ENCODE results near the gene GK.
"Not testable (repeated sequence)": the region's sequence is repeated elsewhere in the genome, so short reads cannot be mapped to it uniquely, and the experiment has no call there.

Gene GK

DNA sequence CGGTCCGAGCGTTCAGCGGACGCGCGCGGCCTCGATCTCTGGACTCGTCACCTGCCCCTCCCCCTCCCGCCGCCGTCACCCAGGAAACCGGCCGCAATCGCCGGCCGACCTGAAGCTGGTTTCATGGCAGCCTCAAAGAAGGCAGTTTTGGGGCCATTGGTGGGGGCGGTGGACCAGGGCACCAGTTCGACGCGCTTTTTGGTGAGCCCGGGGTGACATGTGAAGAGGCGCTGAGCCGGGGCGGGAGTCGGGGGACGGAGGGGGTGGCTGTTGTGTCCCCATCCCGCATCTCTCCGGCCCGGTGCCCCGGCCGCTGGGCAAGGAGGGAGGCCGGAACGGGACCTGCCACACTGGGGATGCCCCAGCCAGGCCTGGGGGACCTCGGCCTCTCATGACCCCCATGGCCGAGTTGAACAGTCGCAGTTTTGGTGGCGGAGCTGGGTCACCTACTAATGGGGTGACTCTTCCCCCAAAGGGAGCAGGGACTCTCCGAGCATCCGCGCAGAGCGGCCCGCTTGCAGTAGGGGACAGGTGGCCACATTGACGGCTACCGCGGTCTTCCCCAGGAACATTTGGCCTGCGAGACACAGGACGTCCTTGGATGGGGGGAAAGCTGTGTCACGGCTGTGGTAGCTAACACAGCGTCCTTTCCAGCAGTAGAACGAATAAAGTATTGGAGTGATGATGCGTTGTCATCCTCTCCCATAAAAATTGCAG is at the start of gene GK:
TSS of gene GK (plus strand) at position 9 of the 717 bp plus-strand sequence. CDS start at position 124, 115 bp downstream.
- DNase-seq = peak in 1 of 2 donors; percentile 47

DNA sequence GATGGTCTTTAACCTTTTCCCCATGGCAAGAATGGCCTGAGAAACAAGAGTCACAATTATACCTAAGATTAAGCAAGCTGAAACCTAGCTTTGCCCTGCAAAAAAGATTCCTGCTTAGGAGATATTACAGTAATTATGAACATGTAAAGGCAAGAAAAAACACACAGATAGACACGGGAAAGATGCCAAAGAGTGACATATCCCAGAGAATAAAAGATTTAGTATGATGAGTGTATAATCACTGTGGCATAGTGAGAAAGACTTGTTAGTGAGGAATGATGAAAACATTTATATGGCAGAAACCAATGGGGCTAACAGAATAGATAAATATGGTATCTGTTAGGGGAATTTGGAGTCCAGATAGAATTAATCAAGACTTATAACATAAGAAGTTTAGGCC is 46.1 kb upstream of the GK start:
- DNase-seq = no peak

DNA sequence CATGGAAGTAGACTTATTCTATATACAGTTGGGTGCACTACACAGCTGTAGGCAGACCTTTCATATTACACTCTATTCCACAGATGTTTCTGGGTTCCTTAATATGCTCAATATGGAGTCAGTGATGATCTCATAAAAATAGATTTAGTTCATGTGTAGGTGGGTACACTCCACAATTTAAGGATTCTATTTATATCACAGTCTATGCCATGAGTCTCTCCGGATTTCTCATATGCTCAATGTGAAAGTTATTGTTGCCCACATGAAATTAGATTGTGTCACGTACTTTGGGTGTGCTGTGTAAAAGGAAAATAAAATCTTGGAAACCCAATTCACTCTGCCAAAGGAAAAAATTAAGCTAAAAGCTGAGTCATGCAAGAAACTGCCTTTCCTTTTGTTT is 43.2 kb upstream of the GK start:
- DNase-seq = no peak

DNA sequence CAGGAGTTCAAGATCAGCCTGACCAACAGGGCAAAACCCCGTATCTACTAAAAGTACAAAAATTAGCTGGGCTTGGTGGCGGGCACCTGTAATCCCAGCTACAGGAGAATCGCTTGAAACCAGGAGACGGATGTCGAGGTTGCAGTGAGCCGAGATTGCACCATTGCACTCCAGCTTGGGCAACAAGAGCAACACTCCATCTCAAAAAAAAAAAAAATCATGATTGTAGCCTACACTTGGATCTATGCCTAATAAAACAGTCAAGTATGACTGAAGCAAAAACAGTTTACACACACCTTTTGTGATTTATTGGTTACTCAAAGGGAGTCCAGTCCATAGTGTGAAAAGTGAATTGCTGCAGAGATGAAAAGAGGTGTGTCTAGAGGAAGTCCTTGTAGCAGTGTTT is 41.0 kb upstream of the GK start:
- DNase-seq = no peak

DNA sequence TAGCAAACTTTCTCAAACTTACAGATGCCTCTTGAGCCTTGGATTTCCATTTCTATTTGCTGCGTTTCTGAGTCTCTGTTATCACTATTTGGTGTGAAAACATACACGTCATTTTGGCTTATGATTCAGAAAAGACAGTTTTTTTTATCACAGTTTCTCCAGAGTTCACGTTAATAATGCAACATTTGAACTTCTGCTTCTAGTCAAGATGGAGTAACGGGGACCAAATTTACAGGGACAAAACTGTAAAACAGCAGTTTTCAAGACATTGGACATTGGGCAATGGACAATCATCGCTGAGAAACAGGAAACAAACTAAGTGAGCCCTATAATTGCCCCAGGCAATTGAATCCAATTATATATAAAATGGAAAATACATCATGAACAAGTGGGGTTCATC is 39.5 kb upstream of the GK start:
- DNase-seq = no peak

DNA sequence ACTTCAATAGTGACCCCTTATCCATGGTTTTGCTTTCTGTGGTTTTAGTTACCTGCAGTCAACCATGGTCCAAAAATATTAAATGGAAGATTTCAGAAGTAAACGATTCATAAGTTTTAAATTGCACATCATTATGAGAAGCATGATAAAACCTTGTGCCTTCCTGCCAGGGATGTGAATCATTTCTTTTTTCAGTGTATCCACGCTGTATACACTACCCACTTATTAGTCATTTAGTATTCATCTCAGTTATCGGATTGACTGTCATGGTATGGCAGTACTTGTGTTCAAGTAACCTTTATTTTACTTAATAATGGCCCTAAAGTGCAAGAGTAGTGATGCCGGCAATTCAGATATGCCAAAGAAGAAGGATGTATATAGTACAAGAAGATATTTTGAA is 38.0 kb upstream of the GK start:
- DNase-seq = no peak

DNA sequence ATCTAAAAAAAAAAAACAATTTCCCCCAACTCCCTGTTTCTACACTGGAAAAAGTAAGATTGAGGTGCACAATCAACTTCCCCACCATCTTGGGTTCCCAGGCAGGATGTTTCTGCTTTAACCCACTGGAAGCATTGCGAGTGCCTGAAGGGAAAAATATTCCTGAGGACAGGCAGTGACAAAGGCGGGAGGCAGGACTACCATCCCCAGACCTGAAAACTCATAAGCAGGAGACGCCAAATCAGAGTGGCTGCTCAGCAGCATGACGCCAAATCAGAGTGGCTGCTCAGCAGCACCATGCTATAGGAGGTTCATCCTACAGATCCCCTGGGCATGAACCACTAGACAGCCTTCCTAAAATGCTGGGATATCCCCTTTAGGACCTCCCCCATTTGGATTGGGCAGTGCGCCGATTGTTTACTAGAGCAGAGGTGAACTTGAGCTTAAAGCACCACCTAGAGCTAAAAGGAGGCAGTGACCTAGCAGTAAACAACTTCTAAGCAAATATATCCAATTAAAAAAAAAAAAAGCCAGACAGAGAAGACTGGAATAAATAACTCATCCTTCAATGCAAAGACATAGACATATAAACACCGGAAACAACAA is 35.0 kb upstream of the GK start:
- DNase-seq = no peak

DNA sequence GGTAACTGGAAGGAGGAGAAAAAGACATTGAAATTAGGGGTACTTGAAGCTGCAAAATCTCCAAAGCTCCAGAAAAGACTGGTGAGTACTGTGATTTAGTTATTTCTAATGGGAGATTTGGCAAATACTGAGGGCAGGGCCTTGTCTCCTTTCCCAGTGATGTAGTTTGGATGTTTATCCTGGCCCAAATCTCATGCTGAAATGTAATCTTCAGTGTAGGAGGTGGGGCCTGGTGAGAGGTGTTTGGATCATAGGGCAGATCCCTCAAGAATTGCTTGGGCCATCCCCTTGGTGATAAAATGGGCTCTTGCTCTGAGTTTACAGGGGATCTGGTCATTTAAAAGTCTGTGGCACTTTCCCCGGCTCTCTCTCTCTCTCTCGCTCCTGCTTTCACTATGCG is 33.1 kb upstream of the GK start:
- DNase-seq = no peak

DNA sequence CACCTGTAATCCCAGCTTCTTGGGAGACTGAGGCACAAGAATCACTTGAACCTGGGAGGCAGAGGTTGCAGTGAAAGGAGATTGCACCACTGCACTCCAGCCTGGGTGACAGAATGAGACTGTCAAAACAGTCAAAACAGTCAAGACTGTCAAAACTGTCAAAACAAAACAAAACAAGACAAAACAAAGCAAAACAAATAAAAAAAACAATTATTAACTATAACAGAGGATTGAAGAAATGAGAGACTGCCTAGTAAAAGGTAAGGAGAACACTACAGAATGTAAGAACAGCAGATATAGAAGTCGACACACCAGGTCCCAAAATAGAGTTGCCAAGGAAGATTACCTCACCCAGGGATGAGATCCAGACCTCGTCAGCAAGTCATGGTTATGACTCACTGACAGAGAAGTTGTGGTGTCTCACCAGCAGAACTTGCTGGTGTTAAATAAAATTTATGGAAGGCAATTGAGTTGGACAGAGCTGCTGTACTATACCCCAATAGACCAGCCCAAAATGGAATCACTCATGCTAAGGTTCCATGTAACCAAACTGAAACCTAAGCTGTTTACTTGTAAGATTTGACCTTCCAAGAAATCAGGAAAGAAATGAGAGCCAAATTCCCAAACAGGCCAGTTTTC is 32.1 kb upstream of the GK start:
- peak in 1 of 2 donors; percentile 75 for DNase-seq

DNA sequence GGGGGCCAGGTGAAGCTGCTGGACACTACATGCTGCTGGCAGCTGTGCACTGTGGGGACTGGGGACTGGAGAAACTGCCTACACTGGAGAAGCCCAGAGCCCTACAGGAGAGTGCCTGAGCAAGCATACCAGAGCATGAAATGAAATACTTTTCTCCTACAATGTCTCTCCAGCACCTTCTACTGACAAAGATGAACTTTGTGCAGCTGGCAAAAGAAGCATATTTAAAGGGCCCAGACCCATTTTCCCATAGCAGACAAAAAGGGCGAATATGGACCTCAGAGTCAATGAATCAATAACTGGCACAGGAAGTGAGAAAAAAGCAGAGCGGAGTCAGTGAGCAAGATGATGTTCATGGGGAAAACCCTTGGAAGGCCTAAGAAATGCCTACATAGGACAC is 30.9 kb upstream of the GK start:
- no peak for DNase-seq

DNA sequence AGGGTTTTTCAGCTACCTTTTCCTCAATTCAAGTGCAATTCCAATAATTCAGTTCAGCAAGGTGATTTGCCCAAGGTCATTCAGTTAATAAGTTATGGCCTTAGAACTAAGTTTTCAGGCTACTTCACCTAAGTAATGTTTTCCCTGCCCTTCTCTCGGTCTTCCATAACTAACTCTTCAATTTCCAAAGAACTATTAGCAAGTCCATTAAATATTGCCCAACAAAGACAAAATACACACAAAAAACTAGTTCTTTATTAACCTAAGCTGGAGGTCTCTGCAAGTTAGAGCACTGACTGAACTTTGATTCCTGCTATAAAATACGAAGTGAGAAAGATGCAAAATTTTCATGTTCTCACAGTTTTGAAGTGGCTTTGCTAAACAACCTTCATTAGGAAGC is 26.8 kb upstream of the GK start:
- no peak for DNase-seq

DNA sequence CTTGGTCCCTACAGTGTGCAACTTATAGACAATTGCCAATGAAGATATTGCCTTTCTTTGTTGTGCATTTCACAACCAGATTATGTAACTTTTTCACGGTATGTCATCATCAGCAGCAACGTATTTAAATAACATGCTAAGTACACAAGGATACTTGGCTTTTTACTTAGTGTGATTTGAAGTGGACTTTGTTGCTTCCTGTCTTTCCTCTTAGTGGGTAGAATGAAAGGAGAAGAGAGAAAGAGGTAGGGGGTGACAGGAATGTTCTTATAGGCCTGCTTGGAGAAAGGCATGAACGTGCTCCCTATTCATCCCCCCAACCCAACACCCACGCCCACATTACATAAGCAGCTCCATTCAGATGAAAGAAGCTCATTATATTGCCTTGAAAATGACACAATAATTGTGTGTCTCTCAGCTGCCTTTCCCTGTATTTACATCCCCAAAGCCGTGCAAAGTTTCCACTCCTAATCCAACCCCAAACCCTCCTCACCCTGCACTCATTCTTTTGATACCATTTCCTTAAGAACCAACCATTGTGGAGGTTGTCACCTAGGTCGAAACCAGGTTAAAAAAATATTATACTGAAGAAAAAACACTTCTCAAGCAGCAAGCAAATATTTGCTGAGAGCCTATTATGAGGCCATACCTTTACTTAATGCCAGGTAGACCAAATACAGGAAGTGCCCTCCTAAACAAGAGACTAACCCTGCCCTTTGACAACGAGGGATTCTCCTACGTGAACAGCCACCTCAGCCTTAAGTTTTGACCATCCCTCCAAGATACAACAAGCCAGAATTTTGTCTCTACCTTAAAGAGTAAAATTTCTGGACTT is 25.2 kb upstream of the GK start:
- no peak for DNase-seq

DNA sequence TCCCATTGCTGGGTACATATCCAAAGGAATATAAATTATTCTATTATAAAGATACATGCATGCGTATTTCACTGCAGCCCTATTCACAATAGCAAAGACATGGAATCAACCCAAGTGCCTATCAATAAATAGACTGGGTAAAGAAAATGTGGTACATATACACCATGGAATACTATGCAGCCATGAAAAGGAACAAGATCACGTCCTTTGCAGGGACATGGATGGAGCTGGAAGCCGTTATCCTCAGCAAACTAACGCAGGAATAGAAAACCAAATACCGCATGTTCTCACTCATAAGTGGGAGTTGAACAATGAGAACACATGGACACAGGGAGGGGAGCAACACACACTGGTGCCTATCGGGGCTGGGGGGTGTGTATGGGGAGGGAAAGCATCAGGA is 19.2 kb upstream of the GK start:
- not testable (repeated sequence) for DNase-seq

DNA sequence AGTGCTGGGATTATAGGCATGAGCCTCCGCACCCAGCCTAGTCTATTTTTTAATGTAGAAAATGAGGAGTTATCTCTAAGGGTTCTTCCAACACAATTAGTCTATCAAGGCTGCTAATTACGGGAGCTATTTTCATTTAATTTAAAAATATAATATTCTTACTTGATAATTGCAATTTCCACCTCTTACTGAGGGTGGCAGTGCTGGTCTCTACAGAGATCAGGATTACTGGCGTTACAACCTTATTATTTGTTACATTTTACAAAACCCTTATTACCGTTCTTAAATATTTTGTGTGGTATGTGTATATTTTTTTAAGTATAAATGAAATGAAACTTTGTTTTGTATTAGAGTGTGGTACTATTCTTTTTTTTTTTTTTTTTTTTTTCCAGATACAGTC is 17.6 kb upstream of the GK start:
- DNase-seq = no peak

DNA sequence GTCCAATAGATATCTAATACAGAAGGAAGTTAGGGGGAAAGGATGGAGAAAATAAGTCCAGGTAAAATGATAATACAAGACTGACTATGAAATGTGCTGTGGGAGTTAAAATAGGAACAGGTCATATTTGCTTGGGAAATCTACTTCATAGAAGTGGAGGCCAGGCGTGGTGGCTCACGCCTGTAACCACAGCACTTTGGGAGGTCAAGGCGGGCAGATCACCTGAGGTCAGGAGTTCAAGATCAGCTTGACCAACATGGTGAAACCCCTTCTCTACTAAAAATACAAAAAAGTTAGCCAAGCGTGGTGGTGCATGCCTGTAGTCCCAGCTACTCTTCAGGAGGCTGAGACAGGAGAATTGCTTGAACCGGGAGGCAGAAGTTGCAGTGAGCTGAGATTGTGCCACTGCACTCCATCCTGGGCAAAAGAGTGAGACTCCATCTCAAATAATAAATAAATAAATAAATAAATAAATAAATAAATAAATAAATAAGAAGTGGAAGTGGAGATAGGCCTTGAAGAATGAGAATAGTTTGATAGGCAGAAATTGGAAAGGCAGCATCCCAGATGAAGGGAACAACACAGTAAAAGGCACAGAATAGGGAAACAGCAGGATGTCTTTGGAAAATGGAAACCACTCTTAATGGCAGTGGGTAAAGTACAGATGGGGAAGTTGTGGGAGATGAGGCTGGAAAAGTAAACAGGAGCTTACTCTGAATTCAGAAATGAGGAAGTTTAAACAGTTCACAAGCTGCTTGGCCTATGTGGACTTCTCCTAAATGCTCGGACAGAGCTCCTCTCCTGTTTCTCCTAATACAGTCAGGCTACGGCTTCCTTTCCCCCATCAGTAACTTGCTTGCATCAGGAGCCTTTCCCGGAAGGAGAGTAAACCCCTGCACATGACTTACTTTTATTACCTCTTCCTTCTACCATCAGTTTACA is 15.1 kb upstream of the GK start:
- DNase-seq = peak in 1 of 2 donors; percentile 42

DNA sequence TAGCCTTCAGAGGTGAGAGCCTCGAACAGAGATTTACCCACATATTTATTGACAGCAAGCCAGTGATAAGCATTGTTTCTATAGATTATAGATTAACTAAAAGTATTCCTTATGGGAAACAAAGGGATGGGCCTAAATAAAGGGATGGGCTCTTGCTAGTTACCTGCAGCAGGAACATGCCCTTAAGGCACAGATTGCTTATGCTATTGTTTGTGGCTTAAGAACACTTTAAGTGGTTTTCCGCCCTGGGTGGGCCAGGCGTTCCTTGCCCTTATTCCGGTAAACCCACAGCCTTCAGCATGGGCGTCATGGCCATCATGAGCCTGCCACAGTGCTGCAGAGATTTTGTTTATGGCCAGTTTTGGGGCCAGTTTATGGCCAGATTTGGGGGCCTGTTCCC is 13.5 kb upstream of the GK start:
- not testable (repeated sequence) for DNase-seq

DNA sequence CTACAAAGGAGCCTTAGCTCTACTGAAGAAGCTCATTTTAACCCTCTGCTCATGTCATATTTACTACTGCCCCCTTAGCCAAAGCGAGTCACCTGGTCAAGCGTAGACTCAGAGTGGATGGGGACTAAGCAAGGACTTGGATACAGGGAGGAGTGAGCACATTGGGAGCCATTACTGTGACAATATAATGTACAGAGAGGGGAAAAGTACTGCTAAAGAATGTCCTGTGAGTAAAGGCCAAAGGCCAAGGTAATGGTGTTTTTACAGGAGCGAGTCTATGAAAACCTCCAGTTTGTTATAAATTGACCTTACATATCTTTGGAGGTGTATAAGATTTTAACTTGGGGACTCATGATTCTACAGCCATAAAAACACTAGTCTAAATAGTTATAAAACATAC is 10.6 kb upstream of the GK start:
- DNase-seq = no peak

DNA sequence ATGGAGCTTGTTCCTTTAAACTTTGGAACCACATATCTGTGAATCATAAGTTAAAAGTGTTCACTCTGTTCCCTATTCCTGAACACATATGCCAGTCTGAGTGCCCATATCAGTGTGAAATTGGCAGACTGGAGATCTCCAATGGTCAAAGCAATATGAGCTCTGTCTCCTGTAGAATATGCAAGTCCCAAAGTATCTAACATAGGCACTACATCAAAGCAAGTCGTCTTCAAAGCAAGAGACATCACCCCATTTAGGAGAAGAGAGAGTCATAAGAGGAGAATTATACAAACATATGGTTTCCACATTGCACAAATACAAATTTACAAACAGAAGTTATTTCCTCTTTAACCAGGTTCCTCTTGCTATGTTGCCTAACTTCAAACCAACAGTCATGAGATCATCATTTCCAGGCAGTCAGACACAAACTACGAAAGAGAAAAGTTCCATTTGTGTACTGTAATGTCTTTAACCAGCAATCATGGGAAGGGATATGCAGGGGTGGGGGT is 9.9 kb upstream of the GK start:
- DNase-seq = peak; percentile 0 to 62

DNA sequence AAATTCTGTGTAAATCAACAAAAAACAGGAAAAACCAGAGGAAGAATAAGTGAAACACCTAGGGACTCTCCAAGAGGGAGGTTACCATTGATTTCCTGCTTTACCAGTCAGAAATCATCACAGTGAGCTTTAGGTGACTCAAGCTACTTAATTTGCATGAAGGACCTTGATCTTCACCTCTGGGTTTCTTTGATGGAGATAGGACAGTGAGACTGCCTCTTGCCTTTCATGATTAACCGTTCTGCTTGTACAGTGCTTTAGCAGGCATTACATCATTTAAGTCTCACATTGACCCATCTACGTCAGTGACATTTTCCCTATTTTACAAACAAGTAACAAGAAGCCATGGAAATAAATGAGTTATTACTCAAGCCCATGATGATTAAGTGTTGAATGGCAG is 3.4 kb upstream of the GK start:
- DNase-seq = no peak

DNA sequence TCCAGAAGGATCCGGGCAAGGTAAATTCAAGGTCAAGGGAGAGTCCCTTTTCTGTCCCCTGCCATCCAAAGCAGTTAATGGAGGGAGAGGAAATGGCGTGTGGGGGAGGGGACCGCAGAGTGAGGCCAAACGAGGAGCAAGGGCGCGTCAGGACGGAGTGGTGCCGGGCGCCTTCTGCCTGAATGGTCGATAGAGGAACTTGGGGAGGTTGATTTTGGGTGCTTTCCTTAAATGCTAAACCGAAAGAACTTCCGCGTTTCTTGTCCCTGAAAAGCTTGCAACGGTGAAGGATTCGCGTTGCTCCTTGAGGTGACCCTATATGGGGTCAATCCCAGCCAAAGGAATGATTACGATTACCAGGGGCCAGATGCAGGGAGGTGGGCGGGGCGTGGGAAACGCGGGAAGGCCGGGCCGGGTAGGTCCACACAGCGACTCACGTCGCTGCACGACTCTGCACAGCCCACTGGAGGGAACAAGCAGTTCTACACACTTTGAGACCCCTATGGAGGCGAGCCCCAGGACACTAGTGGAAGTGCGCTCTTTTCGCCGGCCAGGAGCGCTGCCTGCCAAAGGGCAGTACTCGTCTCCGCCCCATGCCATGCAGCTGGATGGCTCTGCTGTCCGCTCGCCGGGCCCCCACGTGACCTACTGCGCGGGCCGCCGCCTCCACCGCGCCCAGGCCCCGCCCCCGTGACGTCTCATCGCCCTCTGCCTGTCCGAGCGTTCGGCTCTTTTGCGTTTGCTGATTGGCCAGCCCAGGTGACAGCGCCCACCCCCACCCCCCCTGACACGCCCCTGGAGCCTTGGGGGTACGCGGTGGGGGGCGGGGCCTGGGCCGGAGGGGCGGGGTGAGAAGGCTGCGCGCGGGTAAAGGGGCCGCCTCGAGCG is 452 bp upstream of the GK start:
- DNase-seq = peak; percentile 70 to 83

DNA sequence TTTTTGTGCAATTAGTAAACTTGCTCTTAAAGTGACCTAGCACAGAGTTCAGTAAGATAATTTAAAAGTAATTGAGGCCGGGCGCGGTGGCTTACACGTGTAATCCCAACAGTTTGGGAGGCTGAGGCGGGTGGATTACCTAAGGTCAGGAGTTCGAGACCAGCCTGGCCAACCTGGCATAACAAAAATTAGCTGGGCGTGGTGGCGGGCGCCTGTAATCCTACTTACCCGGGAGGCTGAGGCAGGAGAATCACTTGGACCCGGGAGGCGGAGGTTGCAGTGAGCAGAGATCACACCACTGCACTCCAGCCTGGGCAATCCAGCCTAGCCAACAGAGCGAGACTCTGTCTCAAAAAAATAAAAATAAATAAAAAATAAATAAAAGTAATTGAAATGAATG is 1.2 kb downstream of the GK start:
- not testable (repeated sequence) for DNase-seq
